Stimulated activated CD4-positive, alpha-beta T cell treated with anti-CD3 and anti-CD28 coated beads, TNF-alpha, amount 100 ng/mL, for 24 hours (primary cell): ENCODE data around the gene SH2B2.
"Not testable (repeated sequence)": the region's sequence is repeated elsewhere in the genome, so short reads cannot be mapped to it uniquely, and the experiment has no call there.

Experiments
- DNase-seq, 3 experiments: peaks; one replicate each; pipeline ENCODE4 v3.0.0-alpha.2; 2020; ENCODE audit warnings: low read depth in 3 of 3

Gene SH2B2

DNA sequence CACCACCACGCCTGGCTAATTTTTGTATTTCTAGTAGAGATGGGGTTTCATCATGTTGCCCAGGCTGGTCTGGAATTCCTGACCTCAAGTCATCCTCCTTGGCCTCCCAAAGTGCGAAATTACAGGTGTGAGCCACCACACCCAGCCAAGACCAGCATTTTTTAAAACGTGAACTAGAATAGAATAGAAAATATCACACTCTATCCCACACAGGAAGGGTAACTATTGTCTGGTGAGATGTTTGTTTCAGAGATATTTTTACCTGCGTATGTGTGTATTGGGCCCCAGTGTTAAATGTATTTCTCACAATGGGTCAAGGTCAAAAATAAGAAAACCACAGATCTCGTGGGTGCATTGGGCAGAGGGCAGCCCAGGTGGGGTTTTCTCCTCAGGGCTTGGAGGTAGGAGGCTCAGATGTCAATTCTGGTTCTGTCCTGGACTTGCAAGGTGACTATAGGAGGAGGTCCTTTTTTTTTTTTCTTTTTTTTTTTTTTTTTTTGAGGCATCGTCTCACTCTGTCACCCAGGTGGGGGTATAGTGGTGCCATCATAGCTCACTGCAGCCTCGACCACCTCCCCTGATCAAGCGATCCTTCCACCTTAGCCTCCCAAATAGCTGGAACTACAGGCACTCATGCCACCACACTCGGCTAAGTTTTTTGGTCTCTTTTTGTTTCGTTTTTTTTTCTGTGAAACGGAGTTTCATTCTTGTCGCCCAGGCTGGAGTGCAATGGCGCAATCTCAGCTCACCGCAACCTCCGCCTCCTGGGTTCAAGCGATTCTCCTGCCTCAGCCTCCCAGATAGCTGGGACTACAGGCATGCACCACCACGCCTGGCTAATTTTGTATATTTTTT is 19.0 kb downstream of the SH2B2 start:
- no peak for DNase-seq

DNA sequence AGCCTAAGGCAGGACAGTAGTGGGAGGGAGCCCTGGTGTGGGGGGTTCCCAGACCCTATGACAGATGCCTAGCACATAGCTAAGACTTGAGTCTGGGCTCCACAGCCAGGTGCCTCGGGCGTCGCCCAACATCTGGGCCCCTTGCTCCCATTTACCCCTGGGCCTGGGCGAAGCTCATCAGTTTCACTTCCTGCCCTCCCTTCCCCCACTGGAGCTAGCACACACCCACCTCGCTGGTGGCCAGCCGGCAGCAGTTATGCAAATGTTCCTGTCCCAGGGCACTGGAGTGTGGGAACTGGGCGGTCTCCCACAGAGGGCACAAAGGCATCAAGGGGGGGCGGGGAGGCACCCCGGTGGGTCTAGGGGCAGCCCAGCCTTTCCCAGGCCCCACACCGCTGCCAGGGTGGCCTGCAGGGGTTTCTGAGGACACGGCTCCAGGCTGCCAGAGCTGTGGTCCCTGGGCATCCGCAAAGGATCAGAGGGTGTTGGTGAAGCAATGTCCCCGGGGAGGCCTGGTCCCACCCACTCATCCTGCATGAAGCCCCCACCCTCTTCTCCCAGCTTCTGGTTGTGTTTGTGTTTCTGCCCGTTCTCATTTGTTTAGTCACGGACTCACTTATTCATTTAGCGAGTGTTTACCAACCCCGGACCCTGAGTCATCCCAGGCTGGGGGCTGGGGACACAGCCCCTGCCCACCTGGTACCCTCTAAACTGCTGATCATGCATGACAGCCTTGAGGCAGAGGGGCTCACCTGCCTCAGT is 20.4 kb downstream of the SH2B2 start:
- DNase-seq, result no peak

DNA sequence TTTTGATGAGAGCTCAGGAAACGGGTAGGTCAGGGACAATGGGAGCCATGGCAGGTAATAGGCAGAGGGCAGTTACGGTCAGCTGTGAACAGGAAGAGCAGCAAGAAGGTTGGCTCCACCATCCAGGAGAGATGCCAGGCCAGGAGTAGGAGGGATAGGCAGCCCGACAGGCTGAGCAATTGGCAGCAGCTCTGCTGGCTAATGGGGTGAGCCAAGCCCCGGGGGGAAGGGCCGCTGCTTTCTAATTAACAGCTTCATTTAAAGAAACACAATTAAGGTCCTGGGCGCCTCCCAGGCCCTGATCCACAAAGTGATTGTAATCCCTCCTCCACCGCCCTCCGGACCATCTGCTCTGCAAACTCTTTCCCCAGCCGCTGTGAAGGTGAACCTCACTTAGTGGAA is 23.7 kb downstream of the SH2B2 start:
- no peak for DNase-seq

DNA sequence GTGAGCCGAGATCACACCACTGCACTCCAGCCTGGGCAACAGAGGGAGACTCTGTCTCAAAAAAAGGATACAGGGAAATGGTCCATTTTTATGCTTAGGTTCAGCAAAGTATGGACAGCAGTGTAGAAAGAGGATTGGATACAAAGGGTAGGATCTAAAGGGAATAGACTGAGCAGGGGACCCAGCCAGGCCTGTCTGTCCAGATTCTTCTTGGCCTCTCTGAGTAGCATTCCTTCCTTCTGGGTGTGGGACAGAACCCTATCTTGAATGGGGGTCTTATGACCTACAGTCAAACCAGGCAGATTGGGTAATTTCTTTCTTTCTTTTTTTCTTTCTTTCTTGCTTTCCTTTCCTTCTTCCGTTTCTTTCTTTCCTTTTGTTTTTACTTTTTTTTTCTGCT is 25.6 kb downstream of the SH2B2 start:
- DNase-seq, result no peak

DNA sequence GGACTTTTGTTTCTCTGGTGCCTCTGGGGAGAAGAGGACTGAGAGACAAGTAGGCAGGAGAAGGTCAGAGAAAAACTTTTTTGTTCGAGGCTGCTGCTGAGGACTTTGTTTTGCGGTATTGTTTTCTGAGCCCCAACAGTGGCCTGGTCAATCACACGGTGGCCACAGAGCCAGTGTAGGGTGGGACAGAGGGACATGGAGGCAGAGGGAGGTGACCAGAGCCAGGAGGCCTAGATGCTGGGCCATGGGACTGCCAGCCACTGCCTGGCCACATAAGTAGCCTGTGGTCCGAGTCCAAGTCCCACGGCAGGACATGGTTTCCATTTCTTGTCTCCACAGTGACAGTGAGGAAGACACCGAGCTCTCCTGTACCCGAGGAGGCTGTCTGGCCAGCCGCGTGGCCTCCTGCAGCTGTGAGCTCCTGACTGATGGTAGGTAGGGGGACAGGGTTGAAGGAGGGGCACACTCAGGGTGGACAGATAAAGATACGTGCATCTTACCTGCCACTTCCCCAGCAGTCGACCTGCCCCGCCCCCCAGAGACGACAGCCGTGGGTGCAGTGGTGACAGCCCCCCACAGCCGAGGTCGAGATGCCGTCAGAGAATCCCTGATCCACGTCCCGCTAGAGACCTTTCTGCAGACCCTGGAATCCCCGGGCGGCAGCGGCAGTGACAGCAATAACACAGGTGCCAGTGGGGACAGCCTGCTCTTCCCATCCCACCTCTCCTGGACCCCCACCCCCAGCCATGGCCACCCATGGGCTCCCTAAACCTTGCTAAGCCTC is 27.5 kb downstream of the SH2B2 start:
- no peak for DNase-seq

DNA sequence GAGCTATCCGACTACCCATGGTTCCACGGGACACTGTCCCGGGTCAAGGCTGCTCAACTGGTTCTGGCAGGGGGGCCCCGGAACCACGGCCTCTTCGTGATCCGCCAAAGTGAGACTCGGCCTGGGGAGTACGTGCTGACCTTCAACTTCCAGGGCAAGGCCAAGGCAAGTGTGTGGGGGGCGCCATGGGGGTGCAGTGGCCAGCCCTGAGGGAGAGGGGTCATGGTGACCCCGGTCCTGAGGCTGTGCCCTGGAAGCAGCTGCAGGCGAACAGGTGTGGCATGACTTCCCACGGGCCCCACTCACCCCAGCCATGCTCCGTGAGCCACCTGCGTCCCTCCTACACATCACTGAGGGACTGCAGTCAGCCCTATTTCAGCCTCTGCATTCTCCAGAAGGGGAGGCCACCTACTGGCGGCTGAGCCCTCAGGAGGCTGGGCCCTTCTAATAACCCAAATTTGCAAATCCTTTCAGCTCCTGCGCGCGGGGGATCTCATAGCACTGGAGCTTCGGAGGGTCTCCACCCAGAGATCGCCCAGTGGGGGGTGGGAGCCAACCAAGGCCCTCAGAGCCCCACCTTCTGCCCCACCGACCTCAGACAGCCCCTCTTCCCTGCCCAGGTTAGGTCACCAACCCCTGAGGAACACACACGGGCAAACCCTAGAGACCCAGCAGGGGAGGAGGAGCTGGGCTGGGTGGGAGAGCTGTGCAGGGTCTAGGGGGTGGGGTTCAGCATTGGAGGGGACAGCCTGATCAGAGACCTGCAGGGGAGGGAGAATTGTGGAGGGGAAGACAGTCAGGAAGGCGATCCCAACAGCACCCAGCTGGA is 30.8 kb downstream of the SH2B2 start:
- DNase-seq, result no peak

DNA sequence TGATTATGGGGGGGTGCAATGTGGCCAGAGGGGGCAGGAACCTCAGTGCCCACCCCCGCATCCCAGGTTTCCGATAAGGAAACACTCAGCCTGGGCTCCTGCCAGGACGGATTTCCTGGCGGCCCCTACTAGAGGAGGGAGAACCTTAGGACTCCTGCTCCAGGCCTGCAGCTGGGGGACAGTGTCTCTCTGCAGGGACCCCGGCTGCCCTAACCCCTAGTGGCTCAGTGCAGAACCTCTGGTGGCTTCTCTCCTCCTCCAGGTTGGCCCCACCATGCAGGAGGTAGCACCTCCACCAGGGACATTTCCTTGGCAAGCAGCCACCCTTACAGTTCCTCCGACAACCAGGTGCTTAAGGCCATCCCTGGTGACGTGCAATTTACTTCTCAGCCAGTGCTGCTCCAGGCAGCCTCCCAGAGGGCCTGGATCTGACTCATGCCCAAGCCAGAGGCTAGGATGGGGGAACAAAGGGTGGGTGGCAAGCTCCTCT is 31.9 kb downstream of the SH2B2 start:
- no peak for DNase-seq

DNA sequence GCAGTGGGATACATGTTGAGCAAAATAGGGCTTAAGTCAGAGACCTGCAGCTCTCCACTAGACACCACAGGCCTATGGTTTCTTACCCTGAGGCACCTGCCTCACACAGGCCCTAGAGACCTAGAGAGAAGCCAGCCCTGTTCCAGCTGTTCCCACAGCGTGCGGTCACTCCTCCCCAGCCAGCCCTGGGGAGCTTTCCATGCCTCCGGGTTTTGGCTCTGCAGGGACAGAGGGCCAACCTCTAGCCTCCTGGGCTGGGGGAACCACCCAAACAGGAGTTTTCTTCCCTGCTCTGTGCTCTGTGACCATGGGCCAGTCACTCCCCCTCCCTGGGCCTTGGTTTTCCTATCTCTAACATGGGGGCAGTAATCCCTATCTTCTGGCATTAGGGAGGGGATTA is 33.0 kb downstream of the SH2B2 start:
- no peak for DNase-seq

DNA sequence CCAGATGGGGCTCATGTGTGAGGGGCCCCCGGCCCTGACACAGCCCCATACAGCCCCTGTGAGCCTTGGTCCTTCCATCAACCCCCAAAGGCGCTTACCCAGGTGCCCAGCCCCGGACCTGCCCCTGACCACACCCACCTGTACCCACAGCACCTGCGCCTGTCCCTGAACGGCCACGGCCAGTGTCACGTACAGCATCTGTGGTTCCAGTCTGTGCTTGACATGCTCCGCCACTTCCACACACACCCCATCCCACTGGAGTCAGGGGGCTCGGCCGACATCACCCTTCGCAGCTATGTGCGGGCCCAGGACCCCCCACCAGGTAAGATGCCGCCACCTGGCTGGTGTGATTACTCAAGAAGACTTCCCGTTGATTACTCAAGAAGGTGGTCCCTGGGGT is 33.5 kb downstream of the SH2B2 start:
- DNase-seq, result no peak

DNA sequence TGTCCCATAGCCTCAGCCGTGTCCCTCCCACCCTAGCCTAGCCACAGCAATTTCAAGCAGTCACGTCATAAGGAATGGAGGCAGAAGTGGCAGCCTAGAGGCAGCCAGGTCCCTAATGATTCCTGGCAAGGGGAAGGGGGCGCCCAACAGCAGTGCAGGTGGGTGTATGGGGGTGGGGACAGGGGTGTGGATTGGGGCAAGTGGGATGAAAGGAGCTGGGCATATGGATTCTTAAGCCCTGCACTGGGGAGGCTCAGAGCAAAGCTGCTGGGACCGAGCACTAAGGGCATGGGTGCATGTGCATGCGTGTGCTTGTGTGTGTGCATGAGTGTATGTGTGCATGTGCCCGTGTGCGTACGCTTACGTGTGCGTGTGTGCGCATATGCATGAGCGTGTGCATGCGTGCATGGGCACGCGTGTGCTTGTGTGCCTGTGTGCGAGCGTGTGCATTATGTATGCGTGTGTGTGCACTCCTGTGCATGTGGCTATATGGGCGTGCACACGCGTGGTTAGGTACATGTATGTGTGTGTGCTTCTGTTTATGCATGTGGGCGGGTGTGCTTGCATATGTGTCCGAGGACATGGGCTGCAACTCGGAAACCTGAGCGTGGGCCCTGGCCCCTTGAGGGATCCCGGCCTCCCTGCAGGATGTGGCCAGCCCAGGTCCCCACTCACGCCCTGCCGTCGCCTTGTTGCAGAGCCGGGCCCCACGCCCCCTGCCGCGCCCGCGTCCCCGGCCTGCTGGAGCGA is 34.1 kb downstream of the SH2B2 start:
- DNase-seq, result no peak

DNA sequence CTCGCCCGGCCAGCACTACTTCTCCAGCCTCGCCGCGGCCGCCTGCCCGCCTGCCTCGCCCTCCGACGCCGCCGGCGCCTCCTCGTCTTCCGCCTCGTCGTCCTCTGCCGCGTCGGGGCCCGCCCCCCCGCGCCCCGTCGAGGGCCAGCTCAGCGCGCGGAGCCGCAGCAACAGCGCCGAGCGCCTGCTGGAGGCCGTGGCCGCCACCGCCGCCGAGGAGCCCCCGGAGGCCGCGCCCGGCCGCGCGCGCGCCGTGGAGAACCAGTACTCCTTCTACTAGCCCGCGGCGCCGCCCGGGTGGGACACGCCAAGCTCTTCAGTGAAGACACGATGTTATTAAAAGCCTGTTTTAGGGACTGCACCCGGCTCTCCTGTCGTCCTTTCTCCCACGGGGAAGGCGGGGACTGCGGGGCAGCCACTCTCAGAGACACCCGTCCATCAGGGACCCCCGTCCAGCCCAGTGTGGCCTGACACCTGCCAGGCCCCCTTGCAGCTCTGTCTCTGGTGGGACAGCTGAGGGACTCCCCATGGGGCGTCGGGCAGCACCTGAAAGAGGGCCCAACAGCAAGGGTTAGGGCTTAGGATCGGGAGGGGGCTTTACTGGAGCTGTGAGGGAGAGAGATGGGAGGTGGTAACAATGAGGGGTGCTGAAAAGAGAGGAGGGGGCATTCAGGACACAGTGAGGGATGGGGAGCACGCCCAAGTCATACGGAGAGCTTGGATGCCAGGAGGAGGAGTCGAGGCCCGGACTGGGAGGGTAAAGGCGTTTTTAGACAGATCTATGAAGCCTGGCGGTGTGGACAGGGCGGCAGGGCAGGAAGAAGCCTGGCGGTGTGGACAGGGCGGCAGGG is 34.9 kb downstream of the SH2B2 start:
- no peak for DNase-seq

DNA sequence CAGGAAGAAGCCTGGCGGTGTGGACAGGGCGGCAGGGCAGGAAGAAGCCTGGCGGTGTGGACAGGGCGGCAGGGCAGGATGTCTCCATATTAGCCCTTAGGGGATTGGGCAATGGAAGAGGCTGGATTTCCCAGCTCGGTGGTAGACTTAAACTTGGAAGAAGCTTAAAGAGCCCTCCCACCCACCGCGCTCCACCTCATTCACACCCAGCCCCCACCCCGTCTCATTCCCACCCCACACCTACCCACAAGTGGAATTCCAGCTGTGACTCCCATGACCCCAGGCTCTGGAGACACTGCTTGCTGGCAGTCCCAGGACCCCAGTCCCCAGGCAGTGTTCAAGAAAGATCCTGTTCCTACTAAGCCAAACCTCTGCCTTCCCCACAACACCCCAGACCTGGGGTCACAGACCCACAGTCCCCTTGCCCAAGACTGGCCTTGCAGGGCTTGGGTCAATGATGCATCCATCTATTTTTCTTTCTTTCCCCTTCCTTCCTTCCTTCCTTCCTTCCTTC is 35.6 kb downstream of the SH2B2 start:
- no peak for DNase-seq

DNA sequence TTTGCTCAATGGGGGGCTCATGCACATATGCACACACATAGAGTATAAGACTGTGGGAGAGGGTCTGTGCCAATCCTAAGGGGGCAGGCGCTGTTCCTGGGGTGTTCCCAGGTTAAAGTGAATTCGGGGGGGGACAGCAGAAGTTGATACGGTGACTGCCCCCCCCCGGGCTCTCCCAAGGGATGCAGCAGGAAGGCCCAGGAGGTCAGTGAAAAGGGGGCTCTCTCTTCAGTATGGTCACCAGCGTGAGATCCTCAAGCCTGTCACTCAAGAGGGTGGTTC is 37.2 kb downstream of the SH2B2 start:
- no peak for DNase-seq

DNA sequence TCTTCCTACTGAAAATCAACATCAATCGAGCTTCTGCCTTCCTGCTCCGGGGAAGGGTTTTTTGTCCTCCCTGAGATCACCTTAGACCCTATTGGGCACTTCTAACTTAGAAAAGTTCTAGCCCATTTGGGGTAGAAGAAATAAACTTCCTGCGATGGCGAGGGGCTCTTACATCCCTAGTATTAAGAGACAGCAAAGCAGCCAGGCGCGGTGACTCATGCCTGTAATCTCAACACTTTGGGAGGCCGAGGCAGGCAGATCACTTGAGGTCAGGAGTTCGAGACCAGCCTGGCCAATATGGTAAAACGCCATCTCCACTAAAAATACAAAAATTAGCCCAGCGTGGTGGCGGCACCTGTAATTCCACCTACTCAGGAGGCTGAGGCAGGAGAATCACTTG is 38.4 kb downstream of the SH2B2 start:
- DNase-seq, result not testable (repeated sequence)

DNA sequence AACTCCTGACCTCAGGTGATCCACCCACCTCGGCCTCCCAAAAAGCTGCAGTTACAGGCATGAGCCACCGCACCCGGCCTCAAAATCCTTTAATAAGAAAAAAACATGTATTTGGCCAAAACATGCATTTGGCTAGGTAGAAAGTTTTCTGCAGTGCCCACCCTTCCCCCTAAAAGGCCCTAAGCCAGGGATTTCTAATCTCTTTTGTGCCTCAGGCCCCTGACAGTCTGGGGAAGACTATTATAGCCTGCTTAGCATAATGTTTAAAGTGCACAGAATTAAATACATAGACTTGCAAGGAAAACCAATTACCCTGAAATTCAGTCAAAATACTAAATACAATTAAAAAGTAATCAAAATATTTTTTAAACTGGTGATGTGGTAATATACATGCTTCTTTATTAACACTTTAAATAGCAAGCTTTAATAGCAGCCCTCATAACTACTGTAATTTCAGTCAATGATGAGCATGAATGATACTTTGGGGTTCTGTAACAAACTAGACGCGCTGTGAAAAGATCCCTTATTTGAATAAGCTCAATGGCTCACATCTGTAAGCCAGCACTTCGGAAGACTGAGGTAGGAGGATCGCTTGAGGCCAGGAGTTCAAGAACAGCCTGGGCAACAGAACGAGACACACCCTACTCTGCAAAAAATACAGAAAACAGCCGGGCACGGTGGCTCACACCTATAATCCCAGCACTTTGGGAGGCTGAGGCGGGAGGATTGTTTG is 39.7 kb downstream of the SH2B2 start:
- no peak for DNase-seq

DNA sequence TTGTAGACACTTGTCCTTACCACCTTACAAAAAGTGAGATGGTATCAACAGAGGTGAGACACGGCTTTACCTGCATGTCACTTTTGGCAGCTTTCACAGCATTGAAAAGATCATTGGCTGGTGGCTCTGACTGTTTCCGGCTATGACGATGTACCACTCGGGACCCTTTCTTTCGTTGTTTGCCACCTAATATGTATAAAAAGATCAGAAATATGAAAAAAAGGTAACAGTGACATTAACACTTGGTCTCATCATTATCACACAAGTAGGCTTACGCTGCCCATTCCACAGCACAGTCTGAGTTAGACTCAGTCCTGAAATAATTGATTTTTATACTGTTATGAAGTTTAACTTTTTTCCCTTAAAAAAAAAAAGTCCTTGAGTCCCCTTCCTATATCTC is 40.5 kb downstream of the SH2B2 start:
- not testable (repeated sequence) for DNase-seq

DNA sequence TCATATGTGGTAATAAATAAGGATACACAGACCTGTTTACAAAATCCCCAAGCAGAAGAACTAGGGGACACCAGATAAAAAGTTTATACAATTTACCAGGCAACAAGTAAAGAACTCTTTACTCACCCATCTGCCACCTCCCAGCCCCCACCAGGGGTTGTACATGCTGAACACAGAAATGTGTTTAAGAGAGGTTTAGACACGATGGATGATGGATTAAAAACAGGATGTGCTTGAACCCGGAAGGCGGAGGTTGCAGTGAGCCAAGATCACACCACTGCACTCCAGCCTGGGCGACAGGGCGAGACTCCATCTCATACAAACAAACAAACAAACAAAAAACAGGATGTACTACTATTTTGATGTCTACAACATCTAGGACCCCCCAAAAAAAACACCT is 42.2 kb downstream of the SH2B2 start:
- DNase-seq, result not testable (repeated sequence)

DNA sequence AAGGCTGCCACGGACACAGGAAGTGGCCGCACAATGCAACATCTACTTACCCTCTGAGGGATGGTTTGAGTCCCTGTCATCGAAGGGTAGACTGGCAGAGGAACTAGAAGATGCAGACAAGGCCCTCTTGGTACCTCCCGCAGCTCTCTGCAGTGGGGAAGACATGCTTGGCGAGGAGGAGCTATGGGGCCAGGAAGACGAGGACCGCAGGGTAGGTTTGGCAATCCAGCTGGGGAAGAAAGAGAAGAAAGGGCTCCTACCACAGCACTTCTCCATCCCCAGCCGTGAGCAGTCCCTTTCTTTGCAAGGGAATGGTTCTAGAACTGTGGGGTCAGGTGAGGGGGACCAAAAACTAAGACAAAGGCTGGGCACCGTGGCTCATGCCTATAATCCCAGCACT is 42.7 kb downstream of the SH2B2 start:
- not testable (repeated sequence) for DNase-seq
